Keratinocyte (primary cell): ENCODE measurements around the gene PLTP. TPM values are rescaled to one million over a fixed set of nuclear protein-coding genes. Genes with fewer than 3 reads are reported as not detected.

Experiments used
- DNase-seq: peaks from one replicate; pipeline ENCODE4 v3.0.0-alpha.2; 2011; ENCODE audit warnings: low read depth, missing footprints, low spot score
- FAIRE-seq: peaks from 2 replicates; lab custom pipeline; 2011; peaks lifted over from hg19 to GRCh38; lab: Jason Lieb, UNC
- H2AFZ ChIP-seq: 2 replicates; pipeline ENCODE4 v1.6.0; 2012; ENCODE audit warnings: low read length, control low read depth, inconsistent platforms; ENCODE audit not compliant: control insufficient read depth
- H3K27ac ChIP-seq: 2 replicates; pipeline ENCODE4 v1.5.1; 2011; ENCODE audit warnings: low read length; ENCODE audit not compliant: control insufficient read depth, insufficient read depth
- H3K27me3 ChIP-seq: 3 replicates; pipeline ENCODE4 v1.6.0; 2011; ENCODE audit warnings: low read length; ENCODE audit not compliant: control insufficient read depth, insufficient read depth; ENCODE audit errors: extremely low read depth
- H3K36me3 ChIP-seq, 2 experiments: 2 replicates in 1 of 2; 3 replicates in 1 of 2; pipeline ENCODE4 v1.5.1; 2011; ENCODE audit warnings: low read length in 2 of 2, mild to moderate bottlenecking in 1 of 2; ENCODE audit not compliant: control insufficient read depth in 2 of 2, insufficient read depth in 2 of 2; ENCODE audit errors: extremely low read depth in 1 of 2
- H3K4me1 ChIP-seq: 3 replicates; pipeline ENCODE4 v1.5.1; 2011; ENCODE audit warnings: low read length; ENCODE audit not compliant: control insufficient read depth, insufficient read depth; ENCODE audit errors: extremely low read depth
- H3K4me2 ChIP-seq: 3 replicates; pipeline ENCODE4 v1.6.0; 2011; ENCODE audit warnings: low read depth, low read length; ENCODE audit not compliant: control insufficient read depth, insufficient read depth; ENCODE audit errors: extremely low read depth
- H3K4me3 ChIP-seq, 3 experiments: fragments of 200-600 bp in 1 of 3; sonication (generic) in 1 of 3; 2 replicates in 2 of 3; 3 replicates in 1 of 3; pipeline ENCODE4 v1.5.1; 2011 to 2016; ENCODE audit warnings: low read length in 3 of 3, mild to moderate bottlenecking in 3 of 3, control low read depth in 2 of 3, inconsistent platforms in 1 of 3, low read depth in 1 of 3, mixed read lengths in 1 of 3, mixed run types in 1 of 3, moderate library complexity in 1 of 3; ENCODE audit not compliant: control insufficient read depth in 2 of 3, insufficient read depth in 2 of 3; ENCODE audit errors: extremely low read depth in 1 of 3
- H3K79me2 ChIP-seq: 2 replicates; pipeline ENCODE4 v1.6.0; 2012; ENCODE audit warnings: low read length; ENCODE audit not compliant: control insufficient read depth, insufficient read depth
- H3K9ac ChIP-seq: 3 replicates; pipeline ENCODE4 v1.6.0; 2011; ENCODE audit warnings: low read length; ENCODE audit not compliant: control insufficient read depth, insufficient read depth; ENCODE audit errors: extremely low read depth
- H3K9me1 ChIP-seq: 3 replicates; pipeline ENCODE4 v1.6.0; 2011; ENCODE audit warnings: low read length; ENCODE audit not compliant: control insufficient read depth, insufficient read depth; ENCODE audit errors: extremely low read depth
- H3K9me3 ChIP-seq: 2 replicates; pipeline ENCODE4 v1.5.1; 2012; ENCODE audit warnings: low read depth, low read length; ENCODE audit not compliant: control insufficient read depth
- H4K20me1 ChIP-seq: 3 replicates; pipeline ENCODE4 v1.6.0; 2011; ENCODE audit warnings: low read length; ENCODE audit not compliant: control insufficient read depth, insufficient read depth; ENCODE audit errors: extremely low read depth
- CTCF ChIP-seq, 3 experiments: IDR thresholded peaks in 1 of 3; conservative IDR thresholded peaks in 1 of 3; optimal IDR thresholded peaks in 1 of 3; 2 replicates in 2 of 3; 3 replicates in 1 of 3; pipeline versions ENCODE3 to v1.5.1; 2011; ENCODE audit warnings: low read length in 3 of 3, mild to moderate bottlenecking in 3 of 3, moderate library complexity in 2 of 3, control low read depth in 1 of 3, inconsistent platforms in 1 of 3; ENCODE audit not compliant: insufficient read depth in 2 of 3; ENCODE audit errors: extremely low read depth in 1 of 3
- EZH2 ChIP-seq: IDR thresholded peaks from one replicate; pipeline ENCODE4 v1.6.1; 2012; ENCODE audit warnings: inconsistent platforms, mild to moderate bottlenecking, low read length, moderate library complexity
- dilution Hi-C: fragments of 300-500 bp; cut with MboI; formaldehyde crosslinking; loops from one replicate; pipeline ENCODE4 v1.7.0; 2020; ENCODE audit warnings: low sequenced_read_pairs; ENCODE audit not compliant: extremely low pct_ligation_motif_present
- polyA plus RNA-seq, 5 experiments: library from polyadenylated mRNA; depleted of rRNA in 3 of 5; stranded (reverse) in 3 of 5; stranded (forward) in 1 of 5; unstranded in 1 of 5; fragments of >200 nt; gene quantifications; 1 replicate in 1 of 5; 2 replicates in 3 of 5; 3 replicates in 1 of 5; pipeline versions ENCODE4 v1.2.1 to v1.2.3, GENCODE V29; 2011 to 2012; ENCODE audit warnings: missing spikeins in 2 of 5, low read depth in 1 of 5, low replicate concordance in 1 of 5

PLTP gene
- polyA plus RNA-seq, 1 donor (not counting 4 experiments of a cell fraction or from before 2014, with no cell fraction given): 26.3 TPM

- peaks cover 30 to 45% of the 10 kb centered on the region in 2 experiments for H3K36me3 ChIP-seq
Observed at GRCh38 chr20:45940053-45940452, 28.1 kb upstream of the PLTP start.

GRCh38 chr20:45938727-45939438 is 26.9 kb upstream of the PLTP start:
- H3K27ac ChIP-seq: no peak overlapping the region
- H3K4me1 ChIP-seq: peaks cover 12% of the 10 kb centered on the region
- TF ChIP-seq CTCF (optimal IDR thresholded peaks at IDR 0.05 in 1 of 3, IDR thresholded peaks at IDR 0.05 in 1 of 3, conservative IDR thresholded peaks at IDR 0.05 in 1 of 3; ENCODE audit: extremely low read depth in 1 of 3, insufficient read depth in 2 of 3, low read length in 3 of 3) (no peak), EZH2 (no peak)
- no peaks in the 10 kb centered on the region for H3K9me1 ChIP-seq
- no peak overlapping the region for H2AFZ ChIP-seq
- H4K20me1 ChIP-seq: no peaks in the 10 kb centered on the region
- H3K36me3 ChIP-seq: peaks cover 27 to 41% of the 10 kb centered on the region in 2 experiments
- no peak overlapping the region for H3K4me2 ChIP-seq
- dilution Hi-C loops: no loop called here
- no peak overlapping the region for H3K4me3 ChIP-seq
- no peak overlapping the region for H3K9ac ChIP-seq
- DNase-seq: no peak
- peaks cover 26% of the 10 kb centered on the region for H3K79me2 ChIP-seq
- no peak for FAIRE-seq
- no peaks in the 10 kb centered on the region for H3K27me3 ChIP-seq
- H3K9me3 ChIP-seq: no peaks in the 10 kb centered on the region

More at GRCh38 chr20:45940053-45940452, 28.1 kb upstream of the PLTP start:
- Histone ChIP-seq H3K4me2 (no peak overlapping the region), H2AFZ (no peak overlapping the region), H4K20me1 (no peaks in the 10 kb centered on the region), H3K9ac (no peak overlapping the region), H3K4me1 (peaks cover 22% of the 10 kb centered on the region), H3K27ac (no peak overlapping the region), H3K9me1 (no peaks in the 10 kb centered on the region), H3K27me3 (no peaks in the 10 kb centered on the region), H3K9me3 (no peaks in the 10 kb centered on the region), H3K4me3 (no peak overlapping the region), H3K79me2 (peaks cover 21% of the 10 kb centered on the region)
- TF ChIP-seq CTCF (optimal IDR thresholded peaks at IDR 0.05 in 1 of 3, IDR thresholded peaks at IDR 0.05 in 1 of 3, conservative IDR thresholded peaks at IDR 0.05 in 1 of 3; ENCODE audit: extremely low read depth in 1 of 3, insufficient read depth in 2 of 3, low read length in 3 of 3): no peak
- no peak for TF ChIP-seq EZH2
- no peak for DNase-seq
- FAIRE-seq: no peak
- dilution Hi-C loops: no loop called here
